Measurements from ENCODE around the gene ALDOA.

DNA sequence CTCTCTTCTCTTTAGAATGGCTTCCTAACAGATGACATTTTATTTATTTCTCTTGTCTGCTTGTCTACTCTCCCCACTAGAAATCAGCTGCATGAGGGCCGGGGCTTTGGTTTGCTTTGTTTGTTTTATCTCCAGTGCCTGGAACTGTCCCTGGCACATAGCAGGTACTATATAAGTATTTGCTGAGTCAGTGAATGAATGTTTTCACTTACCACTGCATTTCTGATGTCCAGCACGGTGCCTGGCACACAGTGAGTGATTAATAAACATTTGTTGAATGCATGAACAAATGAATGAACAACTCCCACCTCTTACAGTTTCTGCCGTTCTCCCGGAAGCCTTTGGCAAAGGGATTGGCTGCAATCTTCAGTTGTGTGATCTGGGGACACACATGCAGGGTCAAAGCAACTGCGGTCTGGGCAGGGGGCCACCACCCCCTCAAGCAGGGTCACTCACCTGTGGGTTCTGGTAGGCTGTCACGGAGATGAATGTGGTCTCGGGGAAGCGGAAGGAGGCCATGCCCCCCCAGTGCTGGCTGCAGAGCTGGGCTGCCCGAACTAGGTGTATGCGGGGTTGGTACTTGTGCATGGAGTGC, 22.8 kb downstream of the ALDOA start:
- TF ChIP-seq YY1 (IDR thresholded peaks at IDR 0.05; ENCODE audit: insufficient read depth, insufficient read length) (no peak), ZNF274 (IDR thresholded peaks at IDR 0.05; ENCODE audit: low read depth, low read length) (no peak)
